Measurements from ENCODE around the gene KRTAP19-8. TPM values are rescaled to one million over a fixed set of nuclear protein-coding genes. Genes with fewer than 3 reads are reported as not detected.

The KRTAP19-8 gene
- polyA plus RNA-seq, 1 donor (not counting 4 experiments of a cell fraction or from before 2014, with no cell fraction given) = not detected

DNA sequence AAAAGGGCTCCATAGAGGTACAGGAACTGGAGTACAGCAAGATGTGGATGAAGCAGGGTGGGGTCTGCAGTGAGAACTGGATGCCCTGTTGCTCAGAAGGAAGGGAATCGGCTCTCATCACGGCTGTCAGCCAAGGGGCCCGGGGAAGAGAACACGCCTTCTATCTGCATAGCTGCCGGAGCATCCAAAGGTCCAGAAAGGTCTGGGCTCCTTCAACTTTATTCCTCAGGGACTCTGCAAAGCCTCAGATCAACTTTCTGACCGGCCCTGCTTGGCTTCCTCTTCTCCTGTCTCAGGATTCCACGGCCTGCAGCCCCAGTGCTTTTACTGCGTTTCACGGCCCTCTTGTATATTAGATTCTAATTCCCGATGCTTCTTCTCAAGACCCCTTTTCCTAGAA, 34.8 kb downstream of the KRTAP19-8 start:
- Histone ChIP-seq H3K36me3 (ENCODE audit: control insufficient read depth in 2 of 2, extremely low read depth in 1 of 2, insufficient read depth in 2 of 2, low read length in 2 of 2) (no peaks in the 10 kb centered on the region), H4K20me1 (ENCODE audit: control insufficient read depth, extremely low read depth, insufficient read depth, low read length) (no peaks in the 10 kb centered on the region), H3K4me2 (ENCODE audit: control insufficient read depth, extremely low read depth, insufficient read depth, low read depth, low read length) (no peak overlapping the region), H3K9me3 (ENCODE audit: control insufficient read depth, low read depth, low read length) (no peaks in the 10 kb centered on the region), H3K4me3 (ENCODE audit: control insufficient read depth in 2 of 3, extremely low read depth in 1 of 3, insufficient read depth in 2 of 3, low read depth in 1 of 3, low read length in 3 of 3) (no peak overlapping the region), H3K27ac (ENCODE audit: control insufficient read depth, insufficient read depth, low read length) (no peak overlapping the region), H3K9ac (ENCODE audit: control insufficient read depth, extremely low read depth, insufficient read depth, low read length) (no peak overlapping the region), H2AFZ (ENCODE audit: control insufficient read depth, low read length) (no peak overlapping the region), H3K9me1 (ENCODE audit: control insufficient read depth, extremely low read depth, insufficient read depth, low read length) (no peaks in the 10 kb centered on the region), H3K4me1 (ENCODE audit: control insufficient read depth, extremely low read depth, insufficient read depth, low read length) (peaks cover 6% of the 10 kb centered on the region), H3K79me2 (ENCODE audit: control insufficient read depth, insufficient read depth, low read length) (no peaks in the 10 kb centered on the region), H3K27me3 (ENCODE audit: control insufficient read depth, extremely low read depth, insufficient read depth, low read length) (no peaks in the 10 kb centered on the region)
- FAIRE-seq (no peak), DNase-seq (ENCODE audit: low read depth, low spot score) (no peak)
- dilution Hi-C loops (cut with MboI; ENCODE audit: extremely low pct_ligation_motif_present, low sequenced_read_pairs) = no loop called here
- no peak for TF ChIP-seq EZH2 (IDR thresholded peaks at IDR 0.05; ENCODE audit: low read length)
- TF ChIP-seq, protein P1, sequence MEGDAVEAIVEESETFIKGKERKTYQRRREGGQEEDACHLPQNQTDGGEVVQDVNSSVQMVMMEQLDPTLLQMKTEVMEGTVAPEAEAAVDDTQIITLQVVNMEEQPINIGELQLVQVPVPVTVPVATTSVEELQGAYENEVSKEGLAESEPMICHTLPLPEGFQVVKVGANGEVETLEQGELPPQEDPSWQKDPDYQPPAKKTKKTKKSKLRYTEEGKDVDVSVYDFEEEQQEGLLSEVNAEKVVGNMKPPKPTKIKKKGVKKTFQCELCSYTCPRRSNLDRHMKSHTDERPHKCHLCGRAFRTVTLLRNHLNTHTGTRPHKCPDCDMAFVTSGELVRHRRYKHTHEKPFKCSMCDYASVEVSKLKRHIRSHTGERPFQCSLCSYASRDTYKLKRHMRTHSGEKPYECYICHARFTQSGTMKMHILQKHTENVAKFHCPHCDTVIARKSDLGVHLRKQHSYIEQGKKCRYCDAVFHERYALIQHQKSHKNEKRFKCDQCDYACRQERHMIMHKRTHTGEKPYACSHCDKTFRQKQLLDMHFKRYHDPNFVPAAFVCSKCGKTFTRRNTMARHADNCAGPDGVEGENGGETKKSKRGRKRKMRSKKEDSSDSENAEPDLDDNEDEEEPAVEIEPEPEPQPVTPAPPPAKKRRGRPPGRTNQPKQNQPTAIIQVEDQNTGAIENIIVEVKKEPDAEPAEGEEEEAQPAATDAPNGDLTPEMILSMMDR (optimal IDR thresholded peaks at IDR 0.05 in 1 of 3, IDR thresholded peaks at IDR 0.05 in 1 of 3, conservative IDR thresholded peaks at IDR 0.05 in 1 of 3; ENCODE audit: extremely low read depth in 1 of 3, insufficient read depth in 2 of 3, low read length in 3 of 3) = no peak

DNA sequence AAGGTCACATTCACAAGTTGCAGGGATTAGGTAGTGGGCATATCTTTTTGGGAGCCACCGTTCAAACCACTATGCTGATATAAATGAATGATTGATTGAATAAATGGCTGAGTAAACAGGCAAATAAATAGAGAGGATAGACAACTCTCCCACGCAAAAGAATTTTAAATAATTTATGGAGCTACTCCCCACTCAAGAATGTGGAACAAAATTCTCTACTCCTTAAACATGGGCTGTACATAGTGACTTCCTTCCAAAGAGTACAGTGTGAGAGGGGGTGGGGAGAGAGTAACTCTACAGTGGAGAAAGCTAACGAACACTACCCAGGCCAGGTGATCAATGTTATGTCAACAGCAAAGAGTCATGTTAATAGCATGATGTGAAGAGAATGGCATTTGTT, 40.7 kb downstream of the KRTAP19-8 start:
- no peak overlapping the region for H3K4me2 ChIP-seq (ENCODE audit: control insufficient read depth, extremely low read depth, insufficient read depth, low read depth, low read length)
- H3K79me2 ChIP-seq (ENCODE audit: control insufficient read depth, insufficient read depth, low read length) = no peaks in the 10 kb centered on the region
- no peaks in the 10 kb centered on the region for H3K9me1 ChIP-seq (ENCODE audit: control insufficient read depth, extremely low read depth, insufficient read depth, low read length)
- FAIRE-seq (no peak), DNase-seq (ENCODE audit: low read depth, low spot score) (no peak)
- H3K36me3 ChIP-seq (ENCODE audit: control insufficient read depth in 2 of 2, extremely low read depth in 1 of 2, insufficient read depth in 2 of 2, low read length in 2 of 2) = no peaks in the 10 kb centered on the region
- H3K9ac ChIP-seq (ENCODE audit: control insufficient read depth, extremely low read depth, insufficient read depth, low read length) = no peak overlapping the region
- no peak overlapping the region for H3K27ac ChIP-seq (ENCODE audit: control insufficient read depth, insufficient read depth, low read length)
- H3K9me3 ChIP-seq (ENCODE audit: control insufficient read depth, low read depth, low read length) = no peaks in the 10 kb centered on the region
- no peaks in the 10 kb centered on the region for H4K20me1 ChIP-seq (ENCODE audit: control insufficient read depth, extremely low read depth, insufficient read depth, low read length)
- dilution Hi-C loops (cut with MboI; ENCODE audit: extremely low pct_ligation_motif_present, low sequenced_read_pairs) = no loop called here
- no peak overlapping the region for H3K4me3 ChIP-seq (ENCODE audit: control insufficient read depth in 2 of 3, extremely low read depth in 1 of 3, insufficient read depth in 2 of 3, low read depth in 1 of 3, low read length in 3 of 3)
- H3K4me1 ChIP-seq (ENCODE audit: control insufficient read depth, extremely low read depth, insufficient read depth, low read length) = no peaks in the 10 kb centered on the region
- no peaks in the 10 kb centered on the region for H3K27me3 ChIP-seq (ENCODE audit: control insufficient read depth, extremely low read depth, insufficient read depth, low read length)
- H2AFZ ChIP-seq (ENCODE audit: control insufficient read depth, low read length) = no peak overlapping the region
- TF ChIP-seq EZH2 (IDR thresholded peaks at IDR 0.05; ENCODE audit: low read length) = no peak
- TF ChIP-seq, protein P1 (optimal IDR thresholded peaks at IDR 0.05 in 1 of 3, IDR thresholded peaks at IDR 0.05 in 1 of 3, conservative IDR thresholded peaks at IDR 0.05 in 1 of 3; ENCODE audit: extremely low read depth in 1 of 3, insufficient read depth in 2 of 3, low read length in 3 of 3) = no peak
